DMS 273 (cell line): ENCODE data around the gene HMGCS1.
A peak's percentile ranks its signal among the peaks of the same experiment; 100 is the strongest.
"Not testable (repeated sequence)": the region's sequence is repeated elsewhere in the genome, so short reads cannot be mapped to it uniquely, and the experiment has no call there.

ENCODE experiments used
- DNase-seq: peaks from one replicate; lab custom pipeline; 2025; ENCODE audit not compliant: unreplicated experiment; lab: John Stamatoyannopoulos, UW

The HMGCS1 gene

GRCh38 chr5:43313854-43314457, 744 bp upstream of the HMGCS1 start:
- peak; percentile 73 for DNase-seq

GRCh38 chr5:43312699-43313034, 545 bp downstream of the HMGCS1 start:
- no peak for DNase-seq

- DNase-seq = no peak
Measured at GRCh38 chr5:43312076-43312661, 1.0 kb downstream of the HMGCS1 start.

GRCh38 chr5:43309637-43310036, 3.6 kb downstream of the HMGCS1 start:
- peak; percentile 21 for DNase-seq

GRCh38 chr5:43309122-43309521, 4.1 kb downstream of the HMGCS1 start:
- DNase-seq = no peak

GRCh38 chr5:43306954-43307353, 6.3 kb downstream of the HMGCS1 start:
- not testable (repeated sequence) for DNase-seq

GRCh38 chr5:43305948-43306565, 7.2 kb downstream of the HMGCS1 start:
- peak; percentile 81 for DNase-seq

GRCh38 chr5:43304525-43304924, 8.7 kb downstream of the HMGCS1 start:
- DNase-seq = no peak

- no peak for DNase-seq
Measured at GRCh38 chr5:43303242-43303641, 10.0 kb downstream of the HMGCS1 start.

- no peak for DNase-seq
Measured at GRCh38 chr5:43302481-43302880, 10.7 kb downstream of the HMGCS1 start.

GRCh38 chr5:43301653-43302091, 11.5 kb downstream of the HMGCS1 start:
- no peak for DNase-seq

- DNase-seq = no peak
Measured at GRCh38 chr5:43300112-43300511, 13.1 kb downstream of the HMGCS1 start.

GRCh38 chr5:43298443-43298842, 14.8 kb downstream of the HMGCS1 start:
- no peak for DNase-seq

- no peak for DNase-seq
Measured at GRCh38 chr5:43296835-43297234, 16.4 kb downstream of the HMGCS1 start.

GRCh38 chr5:43295202-43295601, 18.0 kb downstream of the HMGCS1 start:
- no peak for DNase-seq

- no peak for DNase-seq
Measured at GRCh38 chr5:43294226-43294625, 19.0 kb downstream of the HMGCS1 start.

GRCh38 chr5:43290726-43291125, 22.5 kb downstream of the HMGCS1 start:
- DNase-seq = no peak

- DNase-seq = no peak
Measured at GRCh38 chr5:43288269-43288831, 24.9 kb downstream of the HMGCS1 start.

- no peak for DNase-seq
Measured at GRCh38 chr5:43287493-43287892, 25.7 kb downstream of the HMGCS1 start.

GRCh38 chr5:43286623-43287022, 26.6 kb downstream of the HMGCS1 start:
- DNase-seq = no peak

GRCh38 chr5:43281840-43282658, 31.2 kb downstream of the HMGCS1 start:
- DNase-seq = no peak
